ENCODE data around the gene ARL9.

Gene ARL9

DNA sequence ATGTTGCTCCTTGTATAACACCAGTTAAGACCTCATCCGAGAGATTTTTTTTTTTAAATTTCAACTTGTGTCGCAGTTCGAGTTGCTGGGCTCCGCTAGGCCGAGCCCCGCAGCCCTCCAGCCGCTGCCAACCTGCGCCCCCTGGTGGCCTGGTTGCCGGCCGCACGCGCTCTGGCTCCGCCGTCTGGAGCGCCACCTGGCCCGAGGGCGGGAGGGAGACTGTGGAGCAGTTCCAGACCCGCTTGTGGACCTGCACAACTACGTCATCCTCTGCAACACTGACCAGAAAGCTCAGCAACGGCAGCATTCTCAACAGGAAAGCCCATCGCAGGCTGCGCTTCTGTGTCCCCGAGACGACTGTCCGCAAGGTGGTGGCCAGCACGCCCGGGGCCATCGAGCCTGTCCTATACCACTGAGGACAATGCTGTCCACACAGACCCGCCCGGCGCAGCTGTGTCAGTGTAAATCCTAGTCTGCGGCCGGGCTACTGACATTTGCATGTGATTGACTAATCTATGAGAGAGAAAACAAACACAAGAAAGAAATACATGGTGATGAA lies 39.1 kb downstream of the ARL9 start (continued):
- TF ChIP-seq ZNF157 (tag by site-specific recombination; IDR thresholded peaks at IDR 0.05) = no peak
- TF ChIP-seq, protein P1, sequence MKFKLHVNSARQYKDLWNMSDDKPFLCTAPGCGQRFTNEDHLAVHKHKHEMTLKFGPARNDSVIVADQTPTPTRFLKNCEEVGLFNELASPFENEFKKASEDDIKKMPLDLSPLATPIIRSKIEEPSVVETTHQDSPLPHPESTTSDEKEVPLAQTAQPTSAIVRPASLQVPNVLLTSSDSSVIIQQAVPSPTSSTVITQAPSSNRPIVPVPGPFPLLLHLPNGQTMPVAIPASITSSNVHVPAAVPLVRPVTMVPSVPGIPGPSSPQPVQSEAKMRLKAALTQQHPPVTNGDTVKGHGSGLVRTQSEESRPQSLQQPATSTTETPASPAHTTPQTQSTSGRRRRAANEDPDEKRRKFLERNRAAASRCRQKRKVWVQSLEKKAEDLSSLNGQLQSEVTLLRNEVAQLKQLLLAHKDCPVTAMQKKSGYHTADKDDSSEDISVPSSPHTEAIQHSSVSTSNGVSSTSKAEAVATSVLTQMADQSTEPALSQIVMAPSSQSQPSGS (tag by site-specific recombination; IDR thresholded peaks at IDR 0.05; ENCODE audit: low read depth) = peak; percentile 91
- TF ChIP-seq ZNF501 (tag by site-specific recombination; IDR thresholded peaks at IDR 0.05) = peak; percentile 82
- no peak for TF ChIP-seq ZNF48 (tag by site-specific recombination; IDR thresholded peaks at IDR 0.05)
- TF ChIP-seq ZNF660 (tag by site-specific recombination; IDR thresholded peaks at IDR 0.05) = peak; percentile 81
- TF ChIP-seq ZNF2 (tag by site-specific recombination; IDR thresholded peaks at IDR 0.05) = peak; percentile 64; the same call in 1 of the 2 replicates
- TF ChIP-seq ZBTB8A (tag by site-specific recombination; IDR thresholded peaks at IDR 0.05) = peak; percentile 47; the same call in 1 of the 2 replicates
- TF ChIP-seq, protein P2, sequence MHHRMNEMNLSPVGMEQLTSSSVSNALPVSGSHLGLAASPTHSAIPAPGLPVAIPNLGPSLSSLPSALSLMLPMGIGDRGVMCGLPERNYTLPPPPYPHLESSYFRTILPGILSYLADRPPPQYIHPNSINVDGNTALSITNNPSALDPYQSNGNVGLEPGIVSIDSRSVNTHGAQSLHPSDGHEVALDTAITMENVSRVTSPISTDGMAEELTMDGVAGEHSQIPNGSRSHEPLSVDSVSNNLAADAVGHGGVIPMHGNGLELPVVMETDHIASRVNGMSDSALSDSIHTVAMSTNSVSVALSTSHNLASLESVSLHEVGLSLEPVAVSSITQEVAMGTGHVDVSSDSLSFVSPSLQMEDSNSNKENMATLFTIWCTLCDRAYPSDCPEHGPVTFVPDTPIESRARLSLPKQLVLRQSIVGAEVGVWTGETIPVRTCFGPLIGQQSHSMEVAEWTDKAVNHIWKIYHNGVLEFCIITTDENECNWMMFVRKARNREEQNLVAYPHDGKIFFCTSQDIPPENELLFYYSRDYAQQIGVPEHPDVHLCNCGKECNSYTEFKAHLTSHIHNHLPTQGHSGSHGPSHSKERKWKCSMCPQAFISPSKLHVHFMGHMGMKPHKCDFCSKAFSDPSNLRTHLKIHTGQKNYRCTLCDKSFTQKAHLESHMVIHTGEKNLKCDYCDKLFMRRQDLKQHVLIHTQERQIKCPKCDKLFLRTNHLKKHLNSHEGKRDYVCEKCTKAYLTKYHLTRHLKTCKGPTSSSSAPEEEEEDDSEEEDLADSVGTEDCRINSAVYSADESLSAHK (tag by site-specific recombination; IDR thresholded peaks at IDR 0.05) = 0 out of 2 replicates have a peak, but pooled peaks have one; percentile 11
- peak; percentile 93 for TF ChIP-seq ZBTB17 (tag by site-specific recombination; IDR thresholded peaks at IDR 0.05)
- 0 out of 2 replicates have a peak, but pooled peaks have one; percentile 30 for TF ChIP-seq ZNF324 (tag by site-specific recombination; IDR thresholded peaks at IDR 0.05)
- TF ChIP-seq, protein P3, sequence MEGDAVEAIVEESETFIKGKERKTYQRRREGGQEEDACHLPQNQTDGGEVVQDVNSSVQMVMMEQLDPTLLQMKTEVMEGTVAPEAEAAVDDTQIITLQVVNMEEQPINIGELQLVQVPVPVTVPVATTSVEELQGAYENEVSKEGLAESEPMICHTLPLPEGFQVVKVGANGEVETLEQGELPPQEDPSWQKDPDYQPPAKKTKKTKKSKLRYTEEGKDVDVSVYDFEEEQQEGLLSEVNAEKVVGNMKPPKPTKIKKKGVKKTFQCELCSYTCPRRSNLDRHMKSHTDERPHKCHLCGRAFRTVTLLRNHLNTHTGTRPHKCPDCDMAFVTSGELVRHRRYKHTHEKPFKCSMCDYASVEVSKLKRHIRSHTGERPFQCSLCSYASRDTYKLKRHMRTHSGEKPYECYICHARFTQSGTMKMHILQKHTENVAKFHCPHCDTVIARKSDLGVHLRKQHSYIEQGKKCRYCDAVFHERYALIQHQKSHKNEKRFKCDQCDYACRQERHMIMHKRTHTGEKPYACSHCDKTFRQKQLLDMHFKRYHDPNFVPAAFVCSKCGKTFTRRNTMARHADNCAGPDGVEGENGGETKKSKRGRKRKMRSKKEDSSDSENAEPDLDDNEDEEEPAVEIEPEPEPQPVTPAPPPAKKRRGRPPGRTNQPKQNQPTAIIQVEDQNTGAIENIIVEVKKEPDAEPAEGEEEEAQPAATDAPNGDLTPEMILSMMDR (tag by site-specific recombination; IDR thresholded peaks at IDR 0.05) = peak; percentile 98
- peak; percentile 97 for TF ChIP-seq ZNF600 (tag by site-specific recombination; IDR thresholded peaks at IDR 0.05)
- TF ChIP-seq, protein P4, sequence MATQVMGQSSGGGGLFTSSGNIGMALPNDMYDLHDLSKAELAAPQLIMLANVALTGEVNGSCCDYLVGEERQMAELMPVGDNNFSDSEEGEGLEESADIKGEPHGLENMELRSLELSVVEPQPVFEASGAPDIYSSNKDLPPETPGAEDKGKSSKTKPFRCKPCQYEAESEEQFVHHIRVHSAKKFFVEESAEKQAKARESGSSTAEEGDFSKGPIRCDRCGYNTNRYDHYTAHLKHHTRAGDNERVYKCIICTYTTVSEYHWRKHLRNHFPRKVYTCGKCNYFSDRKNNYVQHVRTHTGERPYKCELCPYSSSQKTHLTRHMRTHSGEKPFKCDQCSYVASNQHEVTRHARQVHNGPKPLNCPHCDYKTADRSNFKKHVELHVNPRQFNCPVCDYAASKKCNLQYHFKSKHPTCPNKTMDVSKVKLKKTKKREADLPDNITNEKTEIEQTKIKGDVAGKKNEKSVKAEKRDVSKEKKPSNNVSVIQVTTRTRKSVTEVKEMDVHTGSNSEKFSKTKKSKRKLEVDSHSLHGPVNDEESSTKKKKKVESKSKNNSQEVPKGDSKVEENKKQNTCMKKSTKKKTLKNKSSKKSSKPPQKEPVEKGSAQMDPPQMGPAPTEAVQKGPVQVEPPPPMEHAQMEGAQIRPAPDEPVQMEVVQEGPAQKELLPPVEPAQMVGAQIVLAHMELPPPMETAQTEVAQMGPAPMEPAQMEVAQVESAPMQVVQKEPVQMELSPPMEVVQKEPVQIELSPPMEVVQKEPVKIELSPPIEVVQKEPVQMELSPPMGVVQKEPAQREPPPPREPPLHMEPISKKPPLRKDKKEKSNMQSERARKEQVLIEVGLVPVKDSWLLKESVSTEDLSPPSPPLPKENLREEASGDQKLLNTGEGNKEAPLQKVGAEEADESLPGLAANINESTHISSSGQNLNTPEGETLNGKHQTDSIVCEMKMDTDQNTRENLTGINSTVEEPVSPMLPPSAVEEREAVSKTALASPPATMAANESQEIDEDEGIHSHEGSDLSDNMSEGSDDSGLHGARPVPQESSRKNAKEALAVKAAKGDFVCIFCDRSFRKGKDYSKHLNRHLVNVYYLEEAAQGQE (tag by site-specific recombination; IDR thresholded peaks at IDR 0.05) = peak; percentile 25; the same call in 1 of the 2 replicates
- TF ChIP-seq ZBTB20 (tag by site-specific recombination; IDR thresholded peaks at IDR 0.05) = peak; percentile 26; the same call in 1 of the 2 replicates
- TF ChIP-seq GLIS2 (tag by site-specific recombination; IDR thresholded peaks at IDR 0.05) = no peak
- TF ChIP-seq, protein P5, sequence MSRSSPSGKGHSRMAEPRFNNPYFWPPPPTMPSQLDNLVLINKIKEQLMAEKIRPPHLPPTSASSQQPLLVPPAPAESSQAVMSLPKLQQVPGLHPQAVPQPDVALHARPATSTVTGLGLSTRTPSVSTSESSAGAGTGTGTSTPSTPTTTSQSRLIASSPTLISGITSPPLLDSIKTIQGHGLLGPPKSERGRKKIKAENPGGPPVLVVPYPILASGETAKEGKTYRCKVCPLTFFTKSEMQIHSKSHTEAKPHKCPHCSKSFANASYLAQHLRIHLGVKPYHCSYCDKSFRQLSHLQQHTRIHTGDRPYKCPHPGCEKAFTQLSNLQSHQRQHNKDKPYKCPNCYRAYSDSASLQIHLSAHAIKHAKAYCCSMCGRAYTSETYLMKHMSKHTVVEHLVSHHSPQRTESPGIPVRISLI (tag by site-specific recombination; IDR thresholded peaks at IDR 0.05) = peak; percentile 86
- TF ChIP-seq ZFP37 (tag by site-specific recombination; IDR thresholded peaks at IDR 0.05) = peak; percentile 63; the same call in 1 of the 2 replicates
- peak; percentile 71 for TF ChIP-seq ZBTB21 (tag by site-specific recombination; IDR thresholded peaks at IDR 0.05)
- TF ChIP-seq ZNF658 (tag by site-specific recombination; IDR thresholded peaks at IDR 0.05) = no peak
- TF ChIP-seq ZNF654 (tag by site-specific recombination; IDR thresholded peaks at IDR 0.05; ENCODE audit: low read depth) = peak; percentile 48
- TF ChIP-seq, protein P6, sequence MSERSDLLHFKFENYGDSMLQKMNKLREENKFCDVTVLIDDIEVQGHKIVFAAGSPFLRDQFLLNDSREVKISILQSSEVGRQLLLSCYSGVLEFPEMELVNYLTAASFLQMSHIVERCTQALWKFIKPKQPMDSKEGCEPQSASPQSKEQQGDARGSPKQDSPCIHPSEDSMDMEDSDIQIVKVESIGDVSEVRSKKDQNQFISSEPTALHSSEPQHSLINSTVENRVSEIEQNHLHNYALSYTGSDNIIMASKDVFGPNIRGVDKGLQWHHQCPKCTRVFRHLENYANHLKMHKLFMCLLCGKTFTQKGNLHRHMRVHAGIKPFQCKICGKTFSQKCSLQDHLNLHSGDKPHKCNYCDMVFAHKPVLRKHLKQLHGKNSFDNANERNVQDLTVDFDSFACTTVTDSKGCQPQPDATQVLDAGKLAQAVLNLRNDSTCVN (tag by site-specific recombination; optimal IDR thresholded peaks at IDR 0.05) = peak; percentile 46
- TF ChIP-seq SP7 (tag by site-specific recombination; IDR thresholded peaks at IDR 0.05) = peak; percentile 48; the same call in 1 of the 2 replicates
- TF ChIP-seq ZNF76 (tag by site-specific recombination; IDR thresholded peaks at IDR 0.05; ENCODE audit: borderline replicate concordance, low read depth) = peak; percentile 19; the same call in 1 of the 2 replicates
- TF ChIP-seq GLIS1 (tag by site-specific recombination; IDR thresholded peaks at IDR 0.05) = peak; percentile 28; the same call in 1 of the 2 replicates
- TF ChIP-seq ZEB2 (tag by site-specific recombination; IDR thresholded peaks at IDR 0.05) = peak; percentile 76; the same call in 1 of the 2 replicates

Measured in HEK293 (cell line).